ENCODE data around the gene BRSK1. TPM values are rescaled to one million over a fixed set of nuclear protein-coding genes. Genes with fewer than 3 reads are reported as not detected.

The BRSK1 gene
- total RNA-seq, 1 donor = 5.2 TPM

Small RNAs within 50 kb of the gene (small RNA-seq; reads per million reads assigned to genes)
- not detected for gene MIR6802
- gene MIR6803 = not detected

Other genes starting within 250 kb of the BRSK1 start
- not detected in 2 replicates for gene GP6, start 245.7 kb upstream of the BRSK1 start, total RNA-seq (ENCODE audit: low replicate concordance)
- 4.9 and 9.1 TPM in 2 replicates for gene RDH13, start 220.8 kb upstream of the BRSK1 start, total RNA-seq (ENCODE audit: low replicate concordance)
- 0.63 and 1.5 TPM in 2 replicates for gene EPS8L1, start 208.1 kb upstream of the BRSK1 start, total RNA-seq (ENCODE audit: low replicate concordance)
- gene PPP1R12C, start 166.4 kb upstream of the BRSK1 start, total RNA-seq (ENCODE audit: low replicate concordance) = 46.3 and 75.2 TPM in 2 replicates
- gene TNNT1, start 134.8 kb upstream of the BRSK1 start, total RNA-seq (ENCODE audit: low replicate concordance) = 1.1 and 4.3 TPM in 2 replicates
- not detected in 2 replicates for gene TNNI3, start 126.3 kb upstream of the BRSK1 start, total RNA-seq (ENCODE audit: low replicate concordance)
- 0.33 and 1.5 TPM in 2 replicates for gene DNAAF3, start 117.4 kb upstream of the BRSK1 start, total RNA-seq (ENCODE audit: low replicate concordance)
- gene SYT5, start 103.7 kb upstream of the BRSK1 start, total RNA-seq (ENCODE audit: low replicate concordance) = 0.45 TPM in 1 of 2 replicates, not detected in the other
- gene PTPRH, start 74.5 kb upstream of the BRSK1 start, total RNA-seq (ENCODE audit: low replicate concordance) = 6.5 and 7.8 TPM in 2 replicates
- 1.7 and 1.8 TPM in 2 replicates for gene TMEM86B, start 55.2 kb upstream of the BRSK1 start, total RNA-seq (ENCODE audit: low replicate concordance)
- gene PPP6R1, start 25.0 kb upstream of the BRSK1 start, total RNA-seq (ENCODE audit: low replicate concordance) = 39.0 and 41.5 TPM in 2 replicates
- gene HSPBP1, start 3.9 kb upstream of the BRSK1 start, total RNA-seq (ENCODE audit: low replicate concordance) = 29.1 and 48.3 TPM in 2 replicates
- not detected in 2 replicates for gene TMEM150B, start 41.3 kb downstream of the BRSK1 start, total RNA-seq (ENCODE audit: low replicate concordance)
- gene KMT5C, start 55.9 kb downstream of the BRSK1 start, total RNA-seq (ENCODE audit: low replicate concordance) = 6.7 and 22.2 TPM in 2 replicates
- not detected in 2 replicates for gene COX6B2, start 70.7 kb downstream of the BRSK1 start, total RNA-seq (ENCODE audit: low replicate concordance)
- not detected in 2 replicates for gene GARIN5B, start 79.3 kb downstream of the BRSK1 start, total RNA-seq (ENCODE audit: low replicate concordance)
- gene IL11, start 86.5 kb downstream of the BRSK1 start, total RNA-seq (ENCODE audit: low replicate concordance) = 1.6 and 2.2 TPM in 2 replicates
- not detected in 2 replicates for gene TMEM190, start 92.8 kb downstream of the BRSK1 start, total RNA-seq (ENCODE audit: low replicate concordance)
- not detected in 2 replicates for gene TMEM238, start 100.3 kb downstream of the BRSK1 start, total RNA-seq (ENCODE audit: low replicate concordance)
- gene RPL28, start 101.9 kb downstream of the BRSK1 start, total RNA-seq (ENCODE audit: low replicate concordance) = 88.6 and 829 TPM in 2 replicates
- gene UBE2S, start 123.8 kb downstream of the BRSK1 start, total RNA-seq (ENCODE audit: low replicate concordance) = 22.6 and 65.4 TPM in 2 replicates
- not detected in 2 replicates for gene SHISA7, start 159.3 kb downstream of the BRSK1 start, total RNA-seq (ENCODE audit: low replicate concordance)
- gene ISOC2, start 177.6 kb downstream of the BRSK1 start, total RNA-seq (ENCODE audit: low replicate concordance) = 24.4 and 41.3 TPM in 2 replicates
- not detected in 2 replicates for gene C19orf85, start 180.8 kb downstream of the BRSK1 start, total RNA-seq (ENCODE audit: low replicate concordance)
- gene ZNF628, start 192.6 kb downstream of the BRSK1 start, total RNA-seq (ENCODE audit: low replicate concordance) = 0.33 and 3.8 TPM in 2 replicates
- gene NAT14, start 201.2 kb downstream of the BRSK1 start, total RNA-seq (ENCODE audit: low replicate concordance) = 8.3 and 17.5 TPM in 2 replicates
- 10.7 and 18.7 TPM in 2 replicates for gene SSC5D, start 204.4 kb downstream of the BRSK1 start, total RNA-seq (ENCODE audit: low replicate concordance)